GM21515 (cell line): ENCODE results near the gene MEOX1.

Experiments
- ATAC-seq: cut with Tn5 transposase; IDR thresholded peaks from one replicate; pipeline ENCODE4 v1.9.1; 2021; ENCODE audit not compliant: unreplicated experiment

MEOX1 gene

DNA sequence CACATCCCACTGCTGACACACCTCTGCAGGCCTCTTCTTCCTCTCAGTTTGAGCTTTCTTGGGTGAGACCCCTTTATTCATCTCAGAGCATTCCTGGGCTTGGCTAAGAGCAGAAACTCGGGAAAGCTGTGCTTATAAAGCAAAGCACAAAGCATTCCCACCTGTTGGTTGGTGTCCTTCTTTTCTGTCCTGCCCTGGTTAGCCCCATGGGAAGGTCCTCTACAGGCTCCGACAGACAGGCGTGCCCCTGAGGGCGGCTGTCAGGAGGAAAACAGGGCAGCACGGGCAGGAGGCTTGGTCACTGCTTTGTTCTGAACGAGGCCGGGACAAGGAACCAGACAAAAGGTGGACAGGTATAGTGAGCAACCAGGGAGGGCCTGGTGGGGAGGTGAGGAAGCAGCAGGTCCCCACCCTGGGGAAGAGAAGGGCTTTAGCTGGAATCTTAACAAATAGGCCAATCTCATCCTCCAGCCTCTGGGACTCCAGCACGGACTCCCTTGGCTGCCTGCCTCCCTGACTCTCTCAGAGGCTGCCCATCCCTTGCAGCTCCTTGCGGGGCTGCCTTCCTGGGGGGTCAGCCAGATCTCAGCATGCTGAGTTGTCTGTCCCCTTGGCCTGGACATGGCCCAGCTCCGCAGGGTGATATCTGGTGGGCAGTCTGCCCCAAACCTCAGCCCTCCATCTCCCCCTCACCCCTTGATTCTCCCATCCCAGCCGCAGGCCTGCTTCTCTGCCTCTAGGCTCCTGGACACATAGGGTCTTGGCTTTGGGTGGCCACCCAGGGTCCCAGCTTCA lies 1.7 kb downstream of the MEOX1 start:
- ATAC-seq = no peak

DNA sequence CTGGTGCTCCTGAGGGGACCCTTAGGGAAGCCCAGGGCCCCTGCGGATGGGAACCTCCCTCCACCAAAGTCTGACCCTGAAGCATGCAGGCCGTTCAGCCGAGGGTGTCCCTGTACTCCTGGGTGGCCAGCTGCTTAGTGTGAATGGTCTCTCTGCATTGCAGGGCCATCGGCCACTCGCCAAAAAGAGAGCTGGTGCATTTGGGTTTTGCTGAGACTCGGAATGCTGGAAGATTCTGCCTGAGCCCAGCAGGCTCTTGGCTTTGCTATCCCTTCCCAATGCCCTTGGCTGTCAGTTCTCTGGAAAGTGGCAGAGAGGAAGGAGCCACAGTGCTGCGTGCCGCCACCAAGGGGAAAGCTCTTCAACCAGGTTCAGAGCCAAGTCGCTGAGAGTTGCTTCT lies 2.8 kb downstream of the MEOX1 start:
- ATAC-seq = no peak

DNA sequence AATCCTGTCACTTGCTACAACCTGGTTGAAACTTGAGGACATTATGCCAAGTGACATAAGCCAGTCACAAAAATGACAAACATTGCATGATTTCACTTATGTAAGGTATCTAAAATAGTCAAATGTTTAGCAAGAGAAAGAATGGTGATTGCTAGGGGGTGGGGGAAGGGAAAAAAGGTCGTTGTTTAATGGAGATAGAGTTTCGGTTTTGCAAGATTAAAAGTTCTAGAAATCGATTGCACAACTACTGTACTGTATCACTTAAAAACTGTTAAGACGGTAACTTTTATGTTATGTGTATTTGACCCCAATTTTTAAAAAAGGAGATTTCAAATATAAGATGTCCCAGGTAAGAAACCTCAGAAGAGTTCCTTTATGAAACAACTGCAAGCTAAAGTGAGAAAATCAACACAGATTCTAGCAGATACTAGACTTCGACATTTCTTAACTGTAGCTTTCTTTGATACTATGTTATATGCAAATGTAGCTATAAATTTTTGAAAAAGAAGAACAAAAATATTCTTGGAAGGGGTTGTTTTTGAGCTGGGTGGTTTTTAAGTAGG lies 5.9 kb downstream of the MEOX1 start:
- no peak for ATAC-seq

DNA sequence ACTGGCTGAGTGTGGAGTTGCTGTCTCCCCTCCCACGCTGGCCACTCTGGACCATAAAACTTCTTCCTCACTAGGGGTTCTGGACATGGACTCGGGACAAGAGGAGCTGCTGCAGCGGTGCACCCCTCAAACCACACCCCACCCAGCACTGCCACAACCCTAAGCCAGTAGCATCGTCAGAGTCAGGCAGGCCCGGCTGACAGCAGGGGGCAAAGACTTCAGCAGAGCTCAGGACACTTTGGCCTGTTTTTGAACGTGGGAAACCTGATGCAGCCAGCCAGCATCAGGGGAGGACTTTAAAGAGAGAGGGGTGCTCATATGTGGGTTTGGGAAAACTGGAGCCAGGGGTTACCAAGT lies 9.6 kb downstream of the MEOX1 start:
- no peak for ATAC-seq

DNA sequence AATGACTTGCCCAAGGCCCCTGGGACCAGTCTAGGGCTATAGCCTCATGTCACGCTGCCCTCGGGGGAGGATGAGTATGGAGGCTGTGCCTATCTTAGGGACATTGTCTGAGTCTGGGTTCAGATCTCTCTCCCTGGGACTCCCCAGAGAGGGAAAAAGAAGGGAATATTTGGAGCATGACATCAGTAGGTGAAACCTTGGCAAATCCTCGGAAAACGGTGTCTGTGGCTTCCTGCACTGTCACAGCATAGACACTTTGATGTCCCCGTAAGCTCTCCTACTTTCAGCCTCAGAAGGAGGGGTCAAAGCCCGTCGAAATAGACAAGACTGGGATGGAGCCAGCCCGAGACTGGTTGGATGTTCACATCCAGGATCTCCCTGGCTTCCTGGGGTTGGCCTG lies 11.3 kb downstream of the MEOX1 start:
- no peak for ATAC-seq

DNA sequence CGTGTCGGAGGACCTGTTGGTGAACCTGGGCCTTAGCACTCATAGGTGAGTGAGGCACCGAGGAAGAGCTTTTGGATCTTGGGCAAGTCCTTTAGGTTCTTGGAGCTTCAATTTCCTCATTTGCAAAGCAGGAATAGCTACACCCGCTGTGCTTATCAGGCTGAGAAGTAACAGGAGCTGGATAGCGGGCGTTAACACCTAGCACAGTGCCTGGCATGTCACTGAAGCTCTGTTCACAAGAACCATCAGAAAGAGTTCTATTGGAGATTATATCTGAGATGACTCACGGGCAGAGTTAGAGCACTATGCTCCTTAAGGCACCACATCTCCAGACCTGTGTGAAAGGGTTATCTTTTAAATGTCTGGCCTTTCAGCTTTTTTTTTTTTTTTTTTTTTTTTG lies 12.8 kb downstream of the MEOX1 start:
- no peak for ATAC-seq

DNA sequence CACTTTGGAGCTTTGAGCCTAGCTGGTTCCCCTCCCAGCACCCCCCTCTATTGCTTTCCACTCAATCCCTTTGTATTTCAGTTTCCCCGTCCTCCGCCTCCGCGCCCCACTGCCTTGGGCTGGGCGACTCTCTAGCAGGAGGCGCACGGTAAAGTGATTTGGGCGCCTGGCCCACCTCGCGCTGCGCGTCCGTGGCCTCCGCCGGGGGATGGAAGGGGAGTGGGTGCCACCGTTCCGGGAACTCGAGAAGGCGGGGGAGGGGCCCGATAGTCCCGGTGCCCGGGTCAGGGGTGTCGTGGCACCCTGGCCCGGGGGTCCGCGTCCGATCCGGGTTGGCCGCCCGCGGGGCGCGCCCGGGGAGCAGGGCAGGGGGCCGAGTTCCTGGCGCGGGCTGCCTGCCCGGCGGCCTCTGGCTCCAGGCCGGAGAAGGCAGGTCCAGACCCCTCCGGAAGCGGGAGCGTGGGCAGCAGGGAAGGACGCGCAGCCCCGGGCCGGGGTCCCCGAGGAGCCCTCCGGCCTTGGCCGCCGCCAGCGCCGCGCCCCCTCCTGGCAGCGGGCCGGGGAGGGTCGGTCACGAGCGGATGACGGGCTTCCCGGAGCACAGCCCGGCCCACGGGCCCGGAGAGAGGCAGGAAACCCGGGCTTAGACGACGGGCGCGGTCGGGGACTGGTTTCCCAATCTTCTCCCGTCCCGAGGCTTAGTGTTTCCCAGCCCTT lies 15.8 kb downstream of the MEOX1 start:
- no peak for ATAC-seq

DNA sequence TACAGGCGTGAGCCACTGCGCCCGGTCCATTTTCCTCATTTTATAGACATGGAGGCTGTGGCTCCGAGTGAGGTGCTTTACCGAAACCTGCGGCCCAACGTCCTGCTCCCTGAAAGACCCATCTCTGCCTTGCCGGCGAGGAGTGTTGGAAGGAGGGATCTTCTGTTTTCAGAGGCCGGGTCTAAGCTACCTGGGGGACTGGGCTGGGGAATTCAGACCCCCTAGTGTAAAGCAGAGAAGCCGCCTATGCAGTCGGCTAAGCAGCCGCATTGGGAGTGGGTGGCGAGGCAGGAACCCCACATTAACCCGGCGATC lies 16.3 kb downstream of the MEOX1 start:
- no peak for ATAC-seq

DNA sequence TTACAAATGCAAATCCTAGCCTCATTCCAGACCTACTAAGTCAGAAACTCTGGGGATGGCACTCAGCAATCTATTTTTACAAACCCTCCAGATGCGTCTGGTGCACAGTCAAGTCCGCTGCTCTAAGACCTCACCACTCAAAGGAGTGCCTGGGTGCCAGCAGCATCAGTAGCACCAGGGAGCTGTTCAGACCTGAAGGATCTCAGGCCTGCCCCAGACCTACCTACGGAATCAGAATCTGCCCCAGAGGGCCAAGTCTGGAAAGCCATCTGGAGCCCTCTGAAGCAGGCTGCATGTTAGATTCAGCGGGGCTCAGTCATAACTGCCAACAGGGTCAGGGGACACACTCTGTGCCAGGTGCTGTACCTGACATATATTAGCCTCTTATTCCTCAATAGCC lies 17.6 kb downstream of the MEOX1 start:
- no peak for ATAC-seq

DNA sequence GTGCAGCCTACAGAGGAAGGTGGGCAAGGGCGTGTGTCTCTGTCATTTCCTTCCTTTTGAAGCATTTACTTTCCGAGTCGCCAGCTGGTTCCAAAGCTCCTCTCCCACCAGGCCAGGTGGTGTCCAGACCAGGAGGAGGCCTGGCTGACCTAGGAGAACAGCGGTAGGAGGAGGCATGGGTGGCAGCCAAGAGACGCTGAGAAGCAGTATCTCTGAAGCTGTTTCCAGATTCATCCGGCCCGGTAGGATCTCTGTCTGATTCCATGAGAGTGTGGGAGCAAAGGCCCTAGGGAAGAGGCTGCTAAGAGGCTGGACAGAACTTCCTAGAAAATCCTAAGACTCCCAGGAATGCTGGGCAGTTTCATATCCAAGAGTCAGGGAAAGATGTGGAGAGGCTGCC lies 20.3 kb downstream of the MEOX1 start:
- no peak for ATAC-seq

DNA sequence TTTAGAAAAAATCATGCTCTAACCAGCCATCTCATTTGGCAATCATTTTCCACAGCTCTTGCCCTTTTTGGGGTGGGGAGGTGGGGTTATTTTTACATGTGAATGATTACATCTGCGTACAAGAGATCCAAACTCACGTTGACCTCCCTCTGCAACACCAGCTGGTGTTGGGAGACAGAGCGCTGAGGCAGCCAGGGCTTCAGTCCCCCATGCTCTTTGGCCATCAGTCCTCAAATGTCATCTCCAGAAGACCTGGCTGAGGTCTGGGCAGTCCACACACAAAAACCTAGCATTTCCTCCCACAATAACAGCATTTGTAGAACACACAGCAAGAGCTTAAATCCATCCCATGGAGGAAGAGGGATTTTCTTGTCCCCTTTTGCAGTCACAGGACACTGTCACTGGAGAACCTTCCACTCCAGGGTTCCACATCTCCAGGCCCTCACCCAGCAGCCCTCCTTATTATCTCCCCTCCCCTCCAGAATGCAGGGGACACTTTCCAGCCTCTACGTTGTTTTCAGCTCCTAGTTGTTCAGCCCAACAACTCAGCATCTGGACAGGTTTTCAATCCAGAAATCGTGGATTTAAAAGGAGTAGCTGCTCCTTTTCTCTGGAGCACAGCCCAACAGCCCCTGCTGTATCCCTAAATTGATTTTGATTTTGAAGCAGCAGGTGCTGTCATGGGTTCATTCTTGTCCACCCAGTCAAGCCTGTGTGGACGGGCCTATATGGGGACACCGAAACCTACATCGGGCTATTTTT lies 21.1 kb downstream of the MEOX1 start:
- ATAC-seq = no peak

DNA sequence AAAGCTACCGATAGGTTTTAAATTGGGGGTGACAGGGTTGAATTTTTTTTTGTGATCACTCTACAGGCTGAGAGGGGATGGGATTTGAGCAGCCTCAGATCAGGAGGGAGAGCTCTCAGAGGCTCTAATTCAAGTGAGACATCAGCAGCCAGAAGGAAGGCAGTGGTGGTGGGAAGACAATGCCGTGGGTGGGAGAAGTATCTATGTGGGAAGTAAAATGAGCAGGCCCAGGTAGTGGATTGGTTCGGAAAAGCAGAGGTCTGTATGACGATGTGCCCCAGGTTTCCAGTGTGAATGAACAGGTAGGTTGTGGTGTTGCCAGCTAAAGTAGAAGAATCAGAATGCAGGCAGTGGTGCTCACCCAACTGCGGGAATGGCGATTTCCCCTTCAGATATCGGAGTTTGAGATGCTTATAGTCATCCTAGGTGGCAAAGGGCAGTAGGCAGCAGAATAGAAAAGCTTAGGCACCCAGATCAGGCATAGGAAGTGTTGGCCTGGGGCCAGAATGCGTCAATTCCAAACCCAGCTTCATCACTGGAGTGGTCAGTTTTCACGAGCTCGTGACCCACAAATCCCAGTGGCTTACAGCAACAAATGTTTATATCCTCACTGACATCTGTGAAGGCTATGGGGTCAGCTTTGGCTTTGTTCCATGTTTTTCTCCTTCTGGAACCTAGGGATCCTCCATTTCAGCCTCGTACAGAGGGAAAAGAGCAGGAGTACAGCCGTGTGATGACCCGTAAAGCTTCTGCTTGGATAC lies 24.0 kb downstream of the MEOX1 start:
- ATAC-seq = no peak

DNA sequence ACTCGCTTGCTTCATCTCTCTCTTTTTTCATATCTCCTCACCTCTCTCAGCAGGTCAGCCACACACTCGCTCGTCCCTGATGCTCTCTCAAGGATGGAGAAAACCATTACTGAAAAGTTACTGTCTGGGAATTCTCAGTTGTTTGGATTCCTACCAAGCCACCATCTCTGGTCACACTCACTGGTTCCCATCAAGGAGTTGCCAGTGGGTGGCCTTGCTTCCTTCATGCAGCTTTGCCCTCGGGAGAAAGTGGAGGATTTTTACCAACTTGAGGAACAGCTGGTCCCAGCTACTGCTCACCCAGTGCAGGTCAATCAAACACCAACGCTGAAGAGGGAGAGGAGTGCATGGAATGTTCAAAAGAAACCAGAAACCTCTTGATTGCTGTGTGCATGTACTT lies 25.3 kb downstream of the MEOX1 start:
- ATAC-seq = no peak

DNA sequence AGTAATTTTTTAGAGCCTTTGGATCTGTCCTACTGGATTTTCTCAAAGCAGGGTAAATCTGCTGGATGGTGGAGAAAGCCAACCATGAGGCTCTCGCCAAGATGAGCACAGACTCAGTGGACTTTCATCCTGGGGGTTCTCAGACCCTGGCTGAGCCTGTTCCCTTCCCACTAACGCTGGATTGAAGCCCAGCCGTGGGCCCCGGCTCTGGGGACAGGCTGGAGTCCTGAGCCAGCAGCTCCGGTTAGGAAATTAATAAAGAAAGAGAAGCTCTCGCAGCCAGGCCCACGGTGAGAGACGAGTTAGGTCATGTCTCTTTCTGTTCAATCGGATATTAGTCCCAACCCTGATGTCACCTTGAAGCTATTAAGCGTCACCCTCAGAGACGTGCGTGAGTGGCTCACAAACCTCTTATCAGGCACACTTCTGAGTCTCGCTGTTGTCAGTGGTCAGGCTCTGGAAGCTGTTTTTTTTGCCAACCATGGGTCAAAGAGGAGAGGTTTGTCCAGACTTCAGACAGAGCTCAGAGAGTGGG lies 27.1 kb downstream of the MEOX1 start:
- ATAC-seq = no peak

DNA sequence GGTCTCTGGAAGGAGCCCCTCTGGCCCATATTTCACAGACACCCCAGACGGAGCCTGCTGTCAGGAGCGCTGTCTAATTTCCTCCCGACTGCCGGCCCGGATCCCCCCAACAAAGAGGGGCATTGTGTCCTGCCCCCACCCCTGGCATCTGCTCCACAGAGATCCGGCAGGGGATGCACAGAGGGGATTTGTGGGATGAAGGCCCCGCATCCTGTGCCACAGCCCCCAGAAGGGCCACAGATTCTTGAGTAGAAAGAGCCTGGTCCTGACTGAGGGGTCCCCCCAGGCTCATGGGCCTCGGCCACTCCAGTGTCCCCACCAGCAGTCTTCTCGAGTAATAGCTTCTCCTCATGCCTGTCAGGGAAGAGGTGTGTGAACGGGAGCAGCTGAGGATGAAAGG lies 29.5 kb downstream of the MEOX1 start:
- ATAC-seq = no peak

DNA sequence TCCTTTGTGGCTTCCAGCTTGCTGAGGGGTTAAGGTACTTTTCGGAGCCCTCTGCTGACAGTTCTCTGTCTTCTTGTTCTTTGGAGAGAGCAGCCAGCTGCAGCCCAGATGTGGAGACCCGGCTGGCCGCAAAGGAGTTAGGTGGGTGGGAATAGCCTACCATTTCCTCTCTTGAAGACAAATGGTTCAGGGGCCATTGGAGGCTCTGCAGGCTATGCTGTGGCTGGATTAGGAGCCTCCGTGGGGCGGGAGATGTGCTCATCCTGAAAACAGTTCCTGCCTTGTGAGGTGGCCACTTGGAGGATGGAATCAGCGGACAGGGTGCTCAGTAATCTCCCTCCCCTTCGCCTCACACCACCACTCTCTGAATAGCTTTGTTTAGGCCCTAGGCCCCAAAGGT lies 30.3 kb downstream of the MEOX1 start:
- no peak for ATAC-seq

DNA sequence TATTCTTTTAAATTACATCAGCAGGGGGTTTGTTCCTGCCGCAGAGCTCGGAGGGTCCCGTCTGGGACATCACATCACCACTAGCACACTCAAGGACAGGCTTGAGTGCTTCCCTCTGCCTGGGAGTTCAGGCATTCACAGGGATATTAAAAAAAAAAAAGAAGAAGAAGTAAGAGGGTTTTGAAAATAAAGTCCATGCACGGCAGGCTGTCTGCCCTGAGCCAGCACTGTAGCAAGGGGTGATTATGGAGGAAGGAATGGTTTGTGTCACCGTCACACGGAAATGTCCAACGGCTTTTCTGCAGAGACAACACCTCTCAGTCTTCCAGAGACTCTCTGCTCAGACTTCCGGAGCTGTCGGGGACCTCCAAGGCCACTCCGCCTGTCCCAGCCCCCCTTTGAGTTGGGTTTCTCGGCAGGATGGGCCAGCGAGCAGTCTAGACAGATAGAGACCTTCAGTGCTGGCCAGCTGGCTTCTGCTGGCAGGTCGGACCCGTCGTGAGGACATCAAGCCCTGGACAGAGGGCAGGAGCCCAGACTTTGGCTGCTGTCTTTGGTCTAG lies 33.6 kb downstream of the MEOX1 start:
- ATAC-seq = no peak

DNA sequence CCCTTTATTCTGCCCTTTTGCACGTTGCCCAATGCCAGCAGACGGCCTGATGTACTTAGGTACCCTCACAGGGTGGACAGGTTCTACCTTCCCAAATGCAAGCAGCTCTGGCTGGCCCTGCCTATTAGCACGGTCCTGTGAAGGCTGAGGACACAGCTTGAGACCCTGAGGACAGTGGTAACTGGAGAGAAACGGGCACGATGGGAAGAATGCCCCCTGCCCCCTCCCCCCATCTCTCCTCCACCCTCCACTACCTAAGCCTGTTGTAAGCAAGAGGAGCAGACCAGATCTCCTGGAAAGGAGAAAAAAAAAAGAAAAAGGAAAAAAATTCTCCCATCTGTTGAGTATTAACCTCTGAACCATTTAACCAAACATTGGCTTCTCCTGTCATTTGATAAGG lies 34.1 kb downstream of the MEOX1 start:
- no peak for ATAC-seq

DNA sequence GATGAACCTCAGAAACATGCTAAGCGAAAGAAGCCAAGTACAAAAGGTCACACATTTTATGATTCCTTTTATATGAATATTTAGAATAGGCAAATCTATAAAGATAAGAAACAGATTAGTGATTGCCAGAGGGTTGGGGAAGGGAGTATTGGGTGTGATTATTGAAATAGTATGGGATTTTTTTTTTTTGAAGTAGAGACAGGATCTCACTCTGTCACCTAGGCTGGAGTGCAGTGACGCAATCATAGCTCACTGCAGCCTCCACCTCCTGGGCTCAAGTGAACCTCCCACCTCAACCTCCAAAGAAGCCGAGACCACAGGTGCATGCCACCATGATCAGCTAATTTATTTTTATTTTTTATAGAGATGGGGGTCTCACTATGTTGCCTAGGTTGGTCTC lies 35.7 kb downstream of the MEOX1 start:
- ATAC-seq = no peak

DNA sequence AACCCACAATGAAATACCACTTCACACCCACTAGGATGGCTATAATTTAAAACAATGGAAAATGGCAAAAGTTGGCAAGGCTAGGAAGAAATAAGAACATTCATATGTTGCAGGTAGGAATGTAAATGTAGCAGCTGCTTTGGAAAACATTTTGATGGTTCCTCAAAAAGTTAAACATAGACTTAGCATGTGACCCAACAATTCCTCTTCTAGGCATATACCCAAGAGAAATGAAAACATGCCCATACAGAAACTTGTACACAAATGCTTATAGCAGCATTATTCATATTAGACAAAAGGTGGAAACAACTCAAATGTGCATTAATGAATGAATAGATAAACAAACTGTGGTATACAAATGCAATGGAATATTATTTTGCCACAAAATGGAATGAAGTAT lies 36.1 kb downstream of the MEOX1 start:
- no peak for ATAC-seq

DNA sequence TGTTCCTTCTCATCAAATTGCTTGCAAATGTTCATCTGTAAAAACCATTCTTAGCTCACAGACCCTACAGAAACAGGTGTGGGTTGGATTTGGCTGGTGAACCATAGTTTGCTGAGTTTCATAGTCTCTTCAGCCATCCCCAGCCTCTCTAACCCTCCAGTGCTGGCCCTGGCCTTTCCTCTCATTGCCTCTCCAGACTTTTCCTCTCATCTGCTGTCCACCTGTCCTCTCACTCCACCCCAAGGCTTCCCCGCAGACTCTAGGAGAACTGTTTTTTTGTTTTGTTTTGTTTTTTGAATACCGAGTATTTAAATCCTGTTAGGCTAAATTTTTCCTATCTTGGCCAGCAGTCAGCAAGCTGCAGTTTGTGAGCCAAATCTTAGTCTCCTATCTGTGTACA lies 41.1 kb downstream of the MEOX1 start:
- ATAC-seq = no peak
